NCI-H2196 treated with DMSO at 0.1 percent for 48 hours (cell line): ENCODE measurements around the gene ARHGEF4.
A peak's percentile ranks its signal among the peaks of the same experiment; 100 is the strongest.
"Not testable (repeated sequence)": the region's sequence is repeated elsewhere in the genome, so short reads cannot be mapped to it uniquely, and the experiment has no call there.

Source experiments
- DNase-seq: peaks from one replicate; lab custom pipeline; 2025; ENCODE audit not compliant: unreplicated experiment; lab: John Stamatoyannopoulos, UW

ARHGEF4 gene

DNA sequence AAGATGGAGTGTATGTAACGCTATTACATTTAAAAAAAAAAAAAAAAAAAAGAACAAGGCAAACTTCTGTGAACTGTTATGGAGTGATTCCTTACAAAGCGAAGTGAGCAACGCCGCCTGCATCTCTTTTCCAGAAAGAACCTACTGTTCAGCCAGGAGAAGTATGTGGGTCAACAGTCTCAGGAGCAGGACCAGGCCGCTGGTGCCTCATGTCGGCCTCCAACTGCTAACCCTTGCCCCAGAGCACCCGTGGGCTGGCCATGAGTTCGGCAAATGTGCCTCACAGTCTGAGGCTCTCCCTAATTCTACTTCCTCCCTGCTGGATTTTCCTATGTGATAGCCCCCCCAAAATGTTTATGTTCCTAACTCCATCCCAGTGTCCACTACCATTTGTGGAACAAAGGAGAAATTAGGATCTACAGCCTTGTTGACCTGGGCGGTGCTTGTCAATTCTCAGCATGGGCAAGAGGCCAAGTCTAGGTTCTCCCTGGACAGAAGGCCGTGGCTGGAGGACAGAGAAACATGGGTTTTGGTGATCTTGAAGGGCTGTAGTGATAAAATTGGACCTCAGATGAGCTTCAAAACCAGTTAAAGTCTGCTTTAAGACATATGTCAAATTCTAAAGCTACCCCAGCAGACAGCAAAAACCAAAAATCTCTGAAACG is 240.6 kb downstream of the ARHGEF4 start:
- DNase-seq: no peak

DNA sequence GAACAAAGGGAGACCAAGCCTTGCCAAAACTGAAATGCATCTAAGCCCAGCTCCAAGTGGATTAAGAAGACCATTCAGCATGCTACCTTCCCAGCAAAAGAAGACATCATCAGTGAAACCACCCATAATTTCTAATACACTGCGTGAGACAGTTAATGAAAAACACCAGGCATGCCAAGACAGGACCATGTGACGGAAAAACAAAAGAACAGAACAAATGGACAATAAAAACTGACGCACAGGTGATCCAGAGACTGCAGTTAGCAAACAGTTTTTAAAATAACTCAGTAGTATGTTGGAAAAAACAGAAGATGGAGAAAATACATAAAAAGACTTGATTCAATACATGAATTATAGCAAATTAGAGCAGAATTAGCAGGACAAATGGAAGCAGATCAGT is 241.3 kb downstream of the ARHGEF4 start:
- no peak for DNase-seq

DNA sequence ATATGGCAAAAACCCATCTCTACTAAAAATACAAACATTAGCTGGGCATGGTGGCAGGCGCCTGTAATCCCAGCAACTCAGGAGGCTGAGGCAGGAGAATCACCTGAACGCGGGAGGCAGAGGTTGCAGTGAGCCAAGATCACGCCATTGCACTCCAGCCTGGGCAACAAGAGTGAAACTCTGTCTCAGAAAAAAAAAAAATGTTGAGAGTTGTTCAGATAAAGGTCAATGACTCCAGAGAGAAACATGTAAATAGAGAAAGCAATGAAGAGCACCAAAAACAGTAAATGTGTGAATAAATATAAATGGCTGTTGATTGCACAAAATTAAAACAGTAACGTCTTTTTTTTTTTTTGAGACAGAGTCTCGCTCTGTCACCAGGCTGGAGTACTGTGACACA is 243.2 kb downstream of the ARHGEF4 start:
- not testable (repeated sequence) for DNase-seq

DNA sequence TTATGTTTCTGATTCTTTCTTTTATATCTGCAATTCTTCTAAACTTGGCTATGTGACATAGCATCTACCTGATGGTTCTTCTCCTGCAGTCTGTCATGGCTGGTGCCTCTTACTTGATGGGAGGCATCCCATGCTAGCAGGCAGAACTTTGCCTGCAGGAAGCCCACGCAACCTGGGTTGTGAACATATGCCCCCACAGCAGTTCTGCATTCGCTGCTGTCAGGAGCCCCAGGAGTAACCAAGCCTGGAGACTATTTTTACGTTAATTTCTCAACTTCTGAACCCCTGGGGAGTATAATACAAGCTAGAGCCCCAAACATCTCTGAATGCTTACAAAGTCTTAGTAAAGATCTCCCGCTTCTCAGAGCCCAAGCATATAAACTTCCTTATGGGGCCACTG is 244.5 kb downstream of the ARHGEF4 start:
- DNase-seq: no peak

DNA sequence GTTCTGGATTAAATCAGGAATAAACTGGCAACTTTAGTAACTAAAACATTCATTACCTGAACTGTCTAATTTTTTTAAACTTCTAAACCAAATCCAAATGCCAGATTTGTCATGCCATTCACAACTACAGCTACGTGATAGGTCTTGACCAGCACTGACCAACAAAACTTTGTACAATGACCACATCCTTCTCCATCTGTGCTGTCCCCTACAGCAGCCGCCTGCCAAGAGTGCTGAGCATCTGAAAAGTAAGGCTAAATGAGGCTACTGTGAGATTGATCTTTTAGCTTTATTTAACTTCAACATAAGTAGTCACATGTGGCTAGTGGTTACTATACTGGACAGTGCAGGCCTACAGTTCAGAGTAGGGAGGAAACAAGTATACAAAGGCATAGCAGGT is 248.9 kb downstream of the ARHGEF4 start:
- DNase-seq: no peak

- DNase-seq: no peak
Measured at GRCh38 chr2:131092458-131093005, 255.8 kb downstream of the ARHGEF4 start.

GRCh38 chr2:131093006-131093695 is 256.4 kb downstream of the ARHGEF4 start, which contains the start of gene FAM168B:
FAM168B (minus strand) TSS chr2:131093460; CDS start chr2:131082646, 10,814 bp downstream.
- DNase-seq: peak; percentile 82

- DNase-seq: peak; percentile 64
Measured at GRCh38 chr2:131093696-131094462, 257.2 kb downstream of the ARHGEF4 start.

- DNase-seq: no peak
Measured at GRCh38 chr2:131094463-131095281, 258.0 kb downstream of the ARHGEF4 start.
